ENCODE data around the gene WDR44. TPM values are rescaled to one million over a fixed set of nuclear protein-coding genes. Genes with fewer than 3 reads are reported as not detected.
"Not testable (repeated sequence)": the region's sequence is repeated elsewhere in the genome, so short reads cannot be mapped to it uniquely, and the experiment has no call there.

Gene WDR44
- total RNA-seq, 2 donors from 2014 or later: 13.9 to 14.7 TPM

GRCh38 chrX:118437283-118437682 lies 91.4 kb downstream of the WDR44 start:
- Histone ChIP-seq H3K27ac (no peak overlapping the region), H3K4me3 (no peak overlapping the region), H3K27me3 (no peaks in the 10 kb centered on the region), H3K9me3 (no peaks in the 10 kb centered on the region), H3K4me1 (no peaks in the 10 kb centered on the region), H3K36me3 (peaks cover 20% of the 10 kb centered on the region)
- no peak for DNase-seq (ENCODE audit: low spot score)
- TF ChIP-seq CTCF (IDR thresholded peaks at IDR 0.05): no peak

- H3K4me3 ChIP-seq: no peak overlapping the region
- peaks cover 5% of the 10 kb centered on the region for H3K36me3 ChIP-seq
- H3K27me3 ChIP-seq: no peaks in the 10 kb centered on the region
Observed at GRCh38 chrX:118448273-118448783, 102.4 kb downstream of the WDR44 start.

GRCh38 chrX:118455013-118455412 lies 109.1 kb downstream of the WDR44 start:
- H3K9me3 ChIP-seq: no peaks in the 10 kb centered on the region

More at GRCh38 chrX:118448273-118448783, 102.4 kb downstream of the WDR44 start:
- no peak overlapping the region for H3K27ac ChIP-seq
- no peak for TF ChIP-seq CTCF (IDR thresholded peaks at IDR 0.05)
- no peak for DNase-seq (ENCODE audit: low spot score)
- H3K4me1 ChIP-seq: no peaks in the 10 kb centered on the region
- no peaks in the 10 kb centered on the region for H3K9me3 ChIP-seq

GRCh38 chrX:118459494-118459893 lies 113.6 kb downstream of the WDR44 start:
- H3K4me1 ChIP-seq: no peaks in the 10 kb centered on the region
- no peaks in the 10 kb centered on the region for H3K27me3 ChIP-seq
- no peak overlapping the region for H3K4me3 ChIP-seq
- DNase-seq (ENCODE audit: low spot score): no peak
- TF ChIP-seq CTCF (IDR thresholded peaks at IDR 0.05): peak in 1 of 2 donors; percentile 53
- no peaks in the 10 kb centered on the region for H3K36me3 ChIP-seq
- H3K9me3 ChIP-seq: no peaks in the 10 kb centered on the region
- H3K27ac ChIP-seq: no peak overlapping the region

More at GRCh38 chrX:118455013-118455412, 109.1 kb downstream of the WDR44 start:
- no peak overlapping the region for H3K27ac ChIP-seq
- no peaks in the 10 kb centered on the region for H3K36me3 ChIP-seq
- H3K4me1 ChIP-seq: no peaks in the 10 kb centered on the region
- TF ChIP-seq CTCF (IDR thresholded peaks at IDR 0.05): no peak
- no peak overlapping the region for H3K4me3 ChIP-seq
- no peak for DNase-seq (ENCODE audit: low spot score)
- no peaks in the 10 kb centered on the region for H3K27me3 ChIP-seq

- Histone ChIP-seq H3K4me1 (no peaks in the 10 kb centered on the region), H3K27ac (no peak overlapping the region), H3K27me3 (no peaks in the 10 kb centered on the region), H3K4me3 (no peak overlapping the region), H3K9me3 (no peaks in the 10 kb centered on the region), H3K36me3 (no peaks in the 10 kb centered on the region)
- DNase-seq (ENCODE audit: low spot score): no peak
- no peak for TF ChIP-seq CTCF (IDR thresholded peaks at IDR 0.05)
Observed at GRCh38 chrX:118464501-118464900, 118.6 kb downstream of the WDR44 start.

GRCh38 chrX:118468122-118468521 lies 122.2 kb downstream of the WDR44 start:
- no peak for DNase-seq (ENCODE audit: low spot score)

GRCh38 chrX:118470721-118471347 lies 124.9 kb downstream of the WDR44 start:
- not testable (repeated sequence) for H3K4me3 ChIP-seq; H3K27ac ChIP-seq; H3K27me3 ChIP-seq; H3K36me3 ChIP-seq; H3K4me1 ChIP-seq; DNase-seq (ENCODE audit: low spot score)
- H3K9me3 ChIP-seq: peaks cover 0 to 10% of the 10 kb centered on the region in 2 donors

More at GRCh38 chrX:118468122-118468521, 122.2 kb downstream of the WDR44 start:
- H3K9me3 ChIP-seq: peaks cover 0 to 10% of the 10 kb centered on the region in 2 donors
- no peak overlapping the region for H3K4me3 ChIP-seq
- no peaks in the 10 kb centered on the region for H3K27me3 ChIP-seq
- no peak for TF ChIP-seq CTCF (IDR thresholded peaks at IDR 0.05)
- H3K36me3 ChIP-seq: no peaks in the 10 kb centered on the region
- H3K4me1 ChIP-seq: no peaks in the 10 kb centered on the region
- H3K27ac ChIP-seq: no peak overlapping the region

All from right atrium auricular region (tissue), 2 donors.